GM19463 (cell line): Measurements from ENCODE around the gene ARHGAP22.

Source experiments
- ATAC-seq: cut with Tn5 transposase; IDR thresholded peaks from one replicate; pipeline ENCODE4 v1.9.1; 2021; ENCODE audit warnings: mild to moderate bottlenecking, moderate library complexity; ENCODE audit not compliant: unreplicated experiment

The ARHGAP22 gene

DNA sequence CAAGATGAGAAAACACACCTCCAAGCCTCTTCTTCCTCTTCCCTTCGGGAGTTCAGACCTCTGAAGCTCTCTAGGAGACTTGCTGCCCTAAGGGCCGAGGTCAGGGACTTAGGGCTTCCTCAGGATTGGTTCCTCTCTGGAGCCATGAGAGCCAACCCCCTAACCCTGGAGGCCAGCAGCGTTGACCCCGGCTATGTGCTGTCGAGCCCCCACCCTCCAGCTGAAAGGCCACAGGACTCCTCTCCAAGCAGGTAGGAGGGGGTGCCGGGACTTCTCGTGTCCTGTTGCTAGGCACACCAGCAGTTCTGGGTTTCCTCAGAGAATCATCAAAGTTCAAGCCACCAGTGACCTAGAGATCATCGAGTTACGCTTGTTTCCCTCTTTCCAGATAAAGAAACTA, 87.4 kb downstream of the ARHGAP22 start:
- no peak for ATAC-seq

DNA sequence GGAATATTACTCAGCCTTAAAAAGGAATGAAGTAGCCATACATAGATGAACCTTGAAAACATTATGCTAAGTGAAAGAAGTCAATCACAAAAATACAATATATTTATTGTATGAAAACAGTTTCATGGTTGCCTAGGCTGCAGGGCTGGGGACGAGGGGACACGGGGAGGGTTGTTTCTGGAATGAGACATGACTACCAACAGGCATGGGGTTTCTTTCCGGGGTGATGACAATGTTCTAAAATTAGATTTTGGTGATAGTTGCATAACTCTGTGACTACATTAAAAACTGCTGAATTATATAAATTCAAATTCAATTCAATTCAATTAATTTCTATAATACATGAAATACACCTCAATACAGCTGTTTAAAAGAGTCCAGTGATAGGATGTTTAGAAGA, 88.0 kb downstream of the ARHGAP22 start:
- no peak for ATAC-seq

DNA sequence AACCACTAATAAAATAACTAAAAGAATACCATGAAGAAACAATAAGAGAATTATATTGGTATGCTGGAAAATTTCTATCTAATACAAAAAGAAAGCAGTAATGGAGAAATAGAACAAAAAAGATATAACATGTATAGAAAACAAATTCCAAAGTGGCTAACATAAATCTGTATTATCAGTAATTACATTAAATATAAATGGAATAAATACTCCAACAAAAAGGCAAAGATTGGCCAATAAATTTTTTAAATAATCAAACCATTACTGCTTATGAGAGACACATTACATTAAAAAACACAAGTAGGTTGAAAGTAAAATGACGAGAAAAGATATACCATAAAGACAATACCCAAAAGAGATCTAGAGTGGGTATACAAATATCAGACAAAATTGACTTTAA, 90.0 kb downstream of the ARHGAP22 start:
- ATAC-seq, result no peak

- ATAC-seq, result no peak
Measured at GRCh38 chr10:48514255-48514654, 90.6 kb downstream of the ARHGAP22 start.

GRCh38 chr10:48512861-48513260, 92.0 kb downstream of the ARHGAP22 start:
- ATAC-seq, result no peak

GRCh38 chr10:48511875-48512231, 93.0 kb downstream of the ARHGAP22 start:
- ATAC-seq, result no peak

DNA sequence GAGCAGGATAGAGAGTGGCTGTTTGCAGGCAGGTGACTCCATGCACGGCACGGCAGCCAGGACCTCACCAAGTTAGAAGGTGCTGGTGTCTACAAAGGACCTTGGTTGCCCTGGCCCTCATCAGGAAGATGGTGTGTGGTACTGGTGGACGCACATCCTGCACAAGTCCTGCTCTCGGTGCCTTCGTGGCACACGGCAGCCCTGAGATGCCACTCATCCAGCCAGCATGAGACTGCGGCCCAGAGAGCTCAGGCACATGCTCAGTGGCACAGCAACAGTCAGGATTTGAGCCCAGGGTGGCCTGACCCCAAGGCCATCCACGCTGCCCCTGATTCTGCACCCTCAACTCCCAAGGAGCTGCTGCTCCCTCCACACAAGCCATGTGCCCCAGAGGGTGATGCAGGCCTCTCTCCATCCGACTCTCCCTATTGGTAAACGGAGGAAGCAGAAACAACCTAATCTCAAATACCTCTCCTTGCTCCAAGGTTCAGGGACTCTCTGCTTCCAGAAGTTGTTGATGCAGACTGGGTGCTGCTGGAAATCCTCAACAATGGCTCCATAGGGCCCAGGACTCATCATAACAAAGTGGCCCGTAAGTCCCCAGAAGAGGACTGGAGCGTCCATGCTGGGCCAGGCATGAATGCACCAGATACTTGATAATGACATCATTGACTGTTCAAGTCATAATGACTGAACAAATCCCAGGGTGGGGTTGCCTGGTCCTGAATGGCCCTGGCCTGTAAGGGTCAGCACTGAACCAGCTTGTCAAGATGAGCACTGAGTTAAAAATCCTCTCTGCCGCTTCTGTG, 93.6 kb downstream of the ARHGAP22 start:
- no peak for ATAC-seq

GRCh38 chr10:48509974-48510692, 94.7 kb downstream of the ARHGAP22 start:
- no peak for ATAC-seq

GRCh38 chr10:48508791-48509772, 95.8 kb downstream of the ARHGAP22 start:
- ATAC-seq, result no peak

DNA sequence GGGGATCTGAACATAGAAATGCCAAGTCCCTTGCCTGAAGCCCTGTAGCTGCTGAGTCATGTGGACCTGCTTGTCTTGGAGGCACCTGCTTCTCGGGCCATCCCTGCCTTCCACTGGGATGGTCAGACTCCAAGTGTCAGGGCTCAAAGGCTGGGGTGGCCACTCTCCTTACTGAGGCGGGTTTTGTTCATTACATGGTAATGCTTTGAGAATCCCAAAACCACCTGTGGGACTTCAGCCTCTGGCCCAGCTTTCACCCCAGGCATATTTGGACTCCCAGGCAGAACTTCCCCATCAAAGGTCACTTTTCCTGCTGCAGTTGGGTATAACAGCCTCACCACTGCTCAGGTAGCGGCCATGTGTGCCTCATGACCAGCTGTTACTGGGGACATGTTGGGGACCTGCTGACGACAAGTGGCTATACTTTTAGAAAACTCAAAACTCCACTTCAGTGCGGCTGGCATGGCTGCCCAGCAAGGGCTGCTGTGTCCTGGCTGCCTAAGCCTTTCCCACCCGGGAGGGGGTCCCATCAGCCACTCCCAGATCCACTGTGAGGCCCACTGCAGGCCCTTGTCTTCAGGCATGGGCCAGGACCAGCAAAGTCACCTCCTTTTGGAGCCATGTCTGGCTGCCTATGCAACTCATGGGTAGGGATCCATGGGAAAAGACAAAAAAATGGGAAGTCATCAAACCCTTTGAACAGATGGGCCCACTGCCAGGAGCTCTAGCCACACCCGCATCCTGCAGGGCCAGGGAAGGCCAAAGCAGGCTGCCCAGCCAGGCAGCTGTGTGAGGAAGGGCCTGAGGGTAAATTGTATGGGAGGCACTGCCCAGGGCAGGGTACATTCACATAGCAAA, 96.7 kb downstream of the ARHGAP22 start:
- no peak for ATAC-seq

DNA sequence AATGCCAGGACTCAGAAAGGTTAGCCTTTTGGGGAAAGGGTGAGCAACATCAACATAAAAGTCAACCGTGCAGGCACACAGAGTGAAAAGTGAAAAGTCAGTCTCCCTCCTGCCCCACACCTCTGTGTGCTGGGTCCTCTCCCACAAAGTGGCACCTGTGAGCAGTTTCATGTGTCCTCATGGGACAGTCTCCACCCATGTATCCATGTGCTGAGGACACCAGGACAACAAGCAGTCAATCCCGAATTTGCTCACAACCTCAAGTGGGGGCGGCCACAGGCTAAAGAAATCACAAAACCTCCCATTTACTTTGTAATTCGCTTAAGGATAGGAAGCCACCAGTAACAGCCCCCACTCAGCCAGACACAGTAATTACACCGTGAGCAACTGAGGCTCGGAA, 97.4 kb downstream of the ARHGAP22 start:
- no peak for ATAC-seq

DNA sequence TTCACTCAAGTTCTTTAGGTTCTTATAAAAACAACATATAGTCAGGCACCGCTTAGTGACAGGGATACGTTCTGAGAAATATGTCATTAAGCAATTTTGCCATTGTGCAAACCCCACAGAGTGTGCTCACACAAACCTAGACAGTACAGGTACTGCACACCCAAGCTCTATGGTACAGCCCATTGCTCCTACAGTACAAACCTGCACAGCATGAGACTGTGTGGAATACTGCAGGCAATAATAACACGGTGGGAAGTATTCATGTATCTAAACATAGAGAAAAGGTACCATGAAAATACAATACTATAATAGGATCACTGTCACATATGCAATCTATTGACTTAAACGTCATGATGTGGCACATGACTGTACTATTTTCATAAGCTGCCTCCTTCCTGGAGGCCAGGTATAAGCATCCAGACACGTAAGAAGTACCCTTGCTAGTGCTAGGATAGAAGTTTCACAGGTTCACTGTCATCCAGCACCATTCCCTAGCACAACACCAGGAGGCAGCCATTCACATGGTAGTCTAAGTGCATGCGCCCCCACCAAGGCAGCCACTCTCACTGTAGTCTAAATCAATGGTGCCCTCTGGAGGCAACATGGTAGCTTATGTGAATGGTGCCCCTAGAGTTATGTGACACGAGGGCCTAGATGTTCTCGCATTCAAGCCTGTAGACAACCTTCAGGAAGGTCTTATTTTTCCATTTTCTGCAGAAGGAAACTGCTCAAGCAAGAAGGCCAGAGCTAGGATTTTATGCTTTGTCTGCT, 98.5 kb downstream of the ARHGAP22 start:
- no peak for ATAC-seq

DNA sequence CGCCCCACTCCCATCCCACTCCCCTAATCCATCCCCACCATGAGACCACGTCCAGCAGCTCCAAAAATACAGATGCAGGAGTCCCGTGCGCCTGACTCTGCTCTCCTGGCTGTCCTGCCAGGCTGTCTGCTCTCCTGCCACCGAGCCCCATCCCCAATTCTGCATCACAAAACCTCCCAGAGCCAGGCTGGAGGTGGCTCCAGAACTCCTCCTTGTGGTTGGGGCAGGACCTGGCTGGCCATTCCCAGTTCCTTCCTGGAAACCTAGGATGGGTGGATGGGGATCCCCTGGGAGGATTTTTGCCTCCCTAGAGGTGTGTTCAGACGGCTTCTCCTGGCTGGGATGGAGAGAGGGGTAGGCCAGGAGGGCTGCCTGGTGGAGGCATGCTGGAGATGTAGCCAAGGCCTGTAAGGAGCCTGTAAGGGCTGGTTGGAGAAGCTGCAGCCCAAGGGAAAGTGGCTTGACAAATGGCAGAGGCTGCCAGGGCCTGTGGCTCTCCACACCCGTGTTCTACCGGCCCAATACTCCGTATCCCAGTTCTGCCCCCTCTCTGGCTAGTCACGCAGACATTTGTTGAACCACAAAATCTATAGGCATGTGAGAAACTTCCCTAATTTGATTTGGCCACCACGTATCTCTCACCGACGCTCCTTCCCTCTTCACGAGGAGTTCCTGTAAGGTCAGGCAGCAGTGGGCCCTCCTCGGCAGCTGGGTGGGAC, 99.3 kb downstream of the ARHGAP22 start:
- no peak for ATAC-seq

- no peak for ATAC-seq
Measured at GRCh38 chr10:48504141-48504885, 100.6 kb downstream of the ARHGAP22 start.

- no peak for ATAC-seq
Measured at GRCh38 chr10:48503293-48503911, 101.5 kb downstream of the ARHGAP22 start.

DNA sequence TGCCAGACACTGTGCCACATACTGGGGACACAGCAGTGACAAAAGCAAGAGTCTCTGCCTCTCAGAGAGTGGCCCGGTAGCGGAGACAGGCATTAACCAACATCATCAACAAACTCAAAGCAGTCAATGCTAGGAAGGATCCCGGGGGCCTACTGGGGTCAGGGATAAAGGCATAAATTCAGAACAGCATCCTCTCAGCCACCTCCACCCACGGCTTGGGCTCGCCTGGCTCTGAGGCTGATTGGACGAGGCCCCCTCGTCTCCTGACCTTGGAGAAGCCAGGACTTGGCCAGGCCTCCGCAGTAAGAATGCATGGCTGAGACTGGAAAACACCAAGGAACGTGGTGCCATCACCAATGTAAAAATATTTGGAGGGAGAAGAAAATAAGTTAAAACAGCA, 102.1 kb downstream of the ARHGAP22 start:
- no peak for ATAC-seq

DNA sequence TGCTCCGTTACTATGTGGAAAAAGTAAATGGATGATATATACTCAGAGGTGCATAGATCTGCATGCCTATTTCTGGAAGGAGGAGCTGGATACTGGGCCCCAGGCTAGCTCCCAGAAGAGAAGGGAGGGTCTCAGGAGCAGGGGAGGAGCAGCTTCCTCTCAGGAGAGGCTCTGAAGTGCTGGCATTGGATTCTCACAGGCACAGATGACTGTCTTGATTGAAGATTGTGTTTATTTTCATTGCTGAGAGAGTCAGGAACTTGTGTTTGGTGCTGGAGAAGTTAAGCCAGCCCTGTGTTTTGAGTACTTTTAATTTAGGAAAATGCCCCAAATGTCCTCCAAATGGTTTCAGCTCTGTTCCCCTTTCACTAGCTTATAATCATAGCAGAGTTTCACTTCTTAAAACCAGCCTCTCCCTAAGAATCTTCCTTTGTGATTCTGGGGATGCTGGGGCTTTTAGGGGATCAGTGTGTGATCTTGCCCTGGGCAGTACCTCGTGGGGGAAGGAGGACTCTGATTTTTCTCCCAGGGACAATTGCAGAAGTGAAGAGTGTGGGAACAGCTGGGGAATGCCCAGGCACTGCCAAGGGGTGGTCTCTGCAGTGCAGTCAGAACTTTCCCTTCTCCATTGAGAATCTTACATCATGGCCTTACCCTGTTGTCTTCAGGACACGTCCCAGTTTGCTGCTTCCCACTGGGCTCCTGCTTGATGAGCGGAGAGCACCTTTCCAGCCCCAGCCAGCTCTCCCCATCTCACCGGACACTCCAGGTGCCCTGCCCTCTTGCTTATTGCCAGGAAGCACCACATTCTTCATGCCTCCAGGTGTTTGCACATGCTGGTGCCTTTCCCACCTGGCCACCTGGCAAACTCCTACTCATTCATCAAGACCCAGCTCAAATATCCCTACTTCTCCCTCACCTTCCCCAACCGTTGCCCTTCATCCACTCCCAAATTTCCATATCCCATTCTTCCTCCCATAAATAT, 102.8 kb downstream of the ARHGAP22 start:
- ATAC-seq, result no peak
